NB4 (cell line): Measurements from ENCODE around the gene DIP2C.

Source experiments
- CTCF ChIP-seq: IDR thresholded peaks from one replicate; pipeline ENCODE4 v1.5.1; 2012; ENCODE audit warnings: low read depth, low read length
- MYC ChIP-seq: IDR thresholded peaks from 2 replicates; pipeline ENCODE4 v1.6.1; 2011; ENCODE audit warnings: low read depth, low read length

GRCh38 chr10:359762-360161, 329.7 kb downstream of the DIP2C start:
- no peak for TF ChIP-seq CTCF
- no peak for TF ChIP-seq MYC
